IMR-90 (cell line): ENCODE data around the gene SLC2A2. TPM values are rescaled to one million over a fixed set of nuclear protein-coding genes. Genes with fewer than 3 reads are reported as not detected.

Source experiments
- ATAC-seq: fragments of 200-7000 bp; cut with Tn5 transposase; 2 replicates; pipeline ENCODE4 v1.9.1; 2020; ENCODE audit warnings: low read depth, mild to moderate bottlenecking, moderate library complexity
- BruUV-seq: library from RNA; stranded (reverse); fragments of 400-500 nt; replicated peaks from 2 replicates; lab custom pipeline; 2021; lab: Mats Ljungman, UMichigan
- CTCF ChIA-PET: fragments of 300-600 bp; formaldehyde crosslinking; extraction: SDS; loops from one replicate; lab custom pipeline; 2021; ENCODE audit warnings: antibody characterized with exemption; lab: Yijun Ruan, JAX
- POLR2A ChIA-PET: fragments of 300-600 bp; sonication (Branson Sonifier 250); formaldehyde crosslinking; loops from one replicate; lab custom pipeline; 2022; ENCODE audit warnings: antibody characterized with exemption; ENCODE audit not compliant: unreplicated experiment; lab: Charles Lee
- DNase-seq: peaks from one replicate; pipeline ENCODE4 v3.0.0; 2013
- H2AFZ ChIP-seq: replicated peaks from 2 replicates; pipeline ENCODE3; 2013; ENCODE audit warnings: low read length, mild to moderate bottlenecking; ENCODE audit not compliant: poor library complexity
- H2AK5ac ChIP-seq: 2 replicates; pipeline ENCODE4 v1.6.1; 2013; ENCODE audit warnings: low read depth, low read length, inconsistent platforms
- H2AK9ac ChIP-seq: replicated peaks from 2 replicates; pipeline ENCODE3; 2013; ENCODE audit warnings: mild to moderate bottlenecking, low read depth, low read length, moderate library complexity; ENCODE audit not compliant: poor library complexity
- H2BK120ac ChIP-seq: 2 replicates; pipeline ENCODE4 v1.6.1; 2013; ENCODE audit warnings: low read depth, low read length, inconsistent platforms
- H2BK15ac ChIP-seq: 3 replicates; pipeline ENCODE4 v1.6.1; 2013; ENCODE audit warnings: low read depth, low read length, inconsistent platforms
- H2BK20ac ChIP-seq: 2 replicates; pipeline ENCODE4 v1.6.1; 2013; ENCODE audit warnings: low read depth, mild to moderate bottlenecking, inconsistent platforms, low read length, moderate library complexity
- H2BK5ac ChIP-seq: 2 replicates; pipeline ENCODE4 v1.6.1; 2013; ENCODE audit warnings: mild to moderate bottlenecking, low read depth, low read length, inconsistent platforms; ENCODE audit not compliant: poor library complexity, severe bottlenecking
- H3K14ac ChIP-seq: replicated peaks from 2 replicates; pipeline ENCODE4 v1.6.1; 2013; ENCODE audit warnings: low read depth, low read length, inconsistent platforms
- H3K18ac ChIP-seq: 2 replicates; pipeline ENCODE4 v1.6.1; 2013; ENCODE audit warnings: low read depth, low read length, control low read depth
- H3K23ac ChIP-seq: 2 replicates; pipeline ENCODE4 v1.6.1; 2013; ENCODE audit warnings: low read depth, low read length, inconsistent platforms
- H3K27ac ChIP-seq: 2 replicates; pipeline ENCODE4 v1.5.1; 2013; ENCODE audit warnings: mild to moderate bottlenecking, control low read depth, low read length; ENCODE audit not compliant: insufficient read depth
- H3K27me3 ChIP-seq: 2 replicates; pipeline ENCODE4 v1.6.1; 2013; ENCODE audit warnings: low read length; ENCODE audit not compliant: control insufficient read depth, insufficient read depth
- H3K36me3 ChIP-seq: 2 replicates; pipeline ENCODE4 v1.6.1; 2013; ENCODE audit warnings: low read length, mixed read lengths; ENCODE audit not compliant: control insufficient read depth, insufficient read depth
- H3K4ac ChIP-seq: 2 replicates; pipeline ENCODE4 v1.6.1; 2013; ENCODE audit warnings: low read depth, low read length, inconsistent platforms
- H3K4me1 ChIP-seq: 2 replicates; pipeline ENCODE4 v1.6.1; 2013; ENCODE audit warnings: low read length, mixed read lengths; ENCODE audit not compliant: control insufficient read depth, insufficient read depth
- H3K4me2 ChIP-seq: 2 replicates; pipeline ENCODE4 v1.6.1; 2013; ENCODE audit warnings: low read depth, mild to moderate bottlenecking, control low read depth, low read length, moderate library complexity
- H3K4me3 ChIP-seq: 2 replicates; pipeline ENCODE4 v1.5.1; 2013; ENCODE audit warnings: low read depth, mild to moderate bottlenecking, control low read depth, low read length, moderate library complexity; ENCODE audit not compliant: insufficient read depth
- H3K56ac ChIP-seq: 2 replicates; pipeline ENCODE4 v1.6.1; 2013; ENCODE audit warnings: low read length, inconsistent platforms; ENCODE audit not compliant: insufficient read depth; ENCODE audit errors: extremely low read depth
- H3K79me1 ChIP-seq, 2 experiments: 2 replicates each; pipeline ENCODE4 v1.6.1; 2013; ENCODE audit warnings: low read length in 2 of 2, inconsistent platforms in 1 of 2, low read depth in 1 of 2
- H3K9ac ChIP-seq: 2 replicates; pipeline ENCODE4 v1.6.1; 2013; ENCODE audit warnings: low read depth, low read length, control low read depth
- H3K9me1 ChIP-seq: 2 replicates; pipeline ENCODE4 v1.6.1; 2013; ENCODE audit warnings: low read length, inconsistent platforms; ENCODE audit not compliant: insufficient read depth
- H3K9me3 ChIP-seq: 2 replicates; pipeline ENCODE4 v1.6.1; 2013; ENCODE audit warnings: low read length; ENCODE audit not compliant: control insufficient read depth, insufficient read depth
- H4K20me1 ChIP-seq: 2 replicates; pipeline ENCODE4 v1.6.1; 2013; ENCODE audit warnings: low read length, inconsistent platforms; ENCODE audit not compliant: insufficient read depth
- H4K5ac ChIP-seq: 2 replicates; pipeline ENCODE4 v1.6.1; 2013; ENCODE audit warnings: mild to moderate bottlenecking, low read depth, low read length, control low read depth
- H4K8ac ChIP-seq, 2 experiments: 2 replicates each; pipeline ENCODE4 v1.6.1; 2013; ENCODE audit warnings: low read depth in 2 of 2, low read length in 2 of 2, control low read depth in 1 of 2, inconsistent platforms in 1 of 2
- H4K91ac ChIP-seq: 2 replicates; pipeline ENCODE4 v1.6.1; 2013; ENCODE audit warnings: low read depth, low read length, inconsistent platforms; ENCODE audit not compliant: insufficient read depth
- BHLHE40 ChIP-seq: fragments of 150-350 bp; IDR thresholded peaks from 2 replicates; pipeline ENCODE4 v1.6.1; 2016; ENCODE audit warnings: mild to moderate bottlenecking, low read depth, low read length
- CEBPB ChIP-seq: IDR thresholded peaks from 2 replicates; pipeline ENCODE4 v1.6.1; 2012; ENCODE audit warnings: low read depth, low read length, improper control_type of control experiment
- CHD1 ChIP-seq: IDR thresholded peaks from 2 replicates; pipeline ENCODE4 v1.6.1; 2012; ENCODE audit warnings: low read depth, low read length, improper control_type of control experiment
- CTCF ChIP-seq: conservative IDR thresholded peaks from 2 replicates; pipeline ENCODE4 v1.5.1; 2012; ENCODE audit warnings: mild to moderate bottlenecking, low read depth, low read length, improper control_type of control experiment
- ELK1 ChIP-seq: fragments of 150-350 bp; IDR thresholded peaks from 2 replicates; pipeline ENCODE4 v1.6.1; 2016; ENCODE audit warnings: low read depth, mild to moderate bottlenecking, low read length, moderate library complexity, borderline replicate concordance
- FOS ChIP-seq: fragments of 150-350 bp; IDR thresholded peaks from 2 replicates; pipeline ENCODE4 v1.6.1; 2016; ENCODE audit warnings: low read depth, low read length
- MAFK ChIP-seq: IDR thresholded peaks from 2 replicates; pipeline ENCODE4 v1.6.1; 2012; ENCODE audit warnings: low read depth, low read length, improper control_type of control experiment
- MAZ ChIP-seq: IDR thresholded peaks from 2 replicates; pipeline ENCODE4 v1.6.1; 2012; ENCODE audit warnings: low read depth, mild to moderate bottlenecking, low read length, improper control_type of control experiment, moderate library complexity, borderline replicate concordance
- MXI1 ChIP-seq: IDR thresholded peaks from 2 replicates; pipeline ENCODE4 v1.6.1; 2012; ENCODE audit warnings: low read depth, mild to moderate bottlenecking, low read length, moderate library complexity, borderline replicate concordance
- NFE2L2 ChIP-seq: fragments of 150-350 bp; IDR thresholded peaks from 2 replicates; pipeline ENCODE4 v1.6.1; 2016; ENCODE audit warnings: low read depth, mild to moderate bottlenecking, low read length
- POLR2A ChIP-seq: IDR thresholded peaks from 2 replicates; pipeline ENCODE4 v1.6.1; 2012; ENCODE audit warnings: mild to moderate bottlenecking, low read depth, low read length
- RAD21 ChIP-seq: IDR thresholded peaks from 2 replicates; pipeline ENCODE4 v1.6.1; 2012; ENCODE audit warnings: low read length, improper control_type of control experiment
- RCOR1 ChIP-seq: IDR thresholded peaks from 2 replicates; pipeline ENCODE4 v1.6.1; 2012; ENCODE audit warnings: mild to moderate bottlenecking, low read length, improper control_type of control experiment; ENCODE audit not compliant: insufficient replicate concordance
- RFX5 ChIP-seq: IDR thresholded peaks from 2 replicates; pipeline ENCODE4 v1.8.0; 2012; ENCODE audit warnings: low read depth, mild to moderate bottlenecking, low read length, moderate library complexity
- SMC3 ChIP-seq: fragments of 150-350 bp; IDR thresholded peaks from 2 replicates; pipeline ENCODE4 v1.6.1; 2016; ENCODE audit warnings: low read depth, mild to moderate bottlenecking, antibody characterized with exemption, low read length, moderate library complexity
- USF2 ChIP-seq: fragments of 150-350 bp; IDR thresholded peaks from 2 replicates; pipeline ENCODE4 v1.6.1; 2017; ENCODE audit warnings: mild to moderate bottlenecking, antibody characterized with exemption, low read length, low read depth
- dilution Hi-C: fragments of 300-500 bp; cut with HindIII; formaldehyde crosslinking; loops from one replicate; pipeline ENCODE4 v1.14.3; 2018; ENCODE audit warnings: low sequenced_read_pairs; ENCODE audit not compliant: unreplicated experiment
- in situ Hi-C: fragments of 300-500 bp; cut with MboI; formaldehyde crosslinking; loops from 3 replicates; pipeline ENCODE4 v1.14.3; 2019; ENCODE audit warnings: low sequenced_read_pairs, inconsistent platforms, mixed read lengths
- intact Hi-C: fragments of 100-400 bp; cut with micrococcal nuclease; formaldehyde crosslinking; loops from 2 replicates; pipeline ENCODE4 v1.10.0; 2022
- polyA plus RNA-seq, 3 experiments: library from polyadenylated mRNA; depleted of rRNA; stranded (reverse); fragments of >200 nt; gene quantifications; 2 replicates each; pipeline ENCODE4 v1.2.3, GENCODE V29; 2012; ENCODE audit warnings: low replicate concordance in 1 of 3
- total RNA-seq: library from RNA; depleted of rRNA; stranded (reverse); fragments of >200 nt; gene quantifications from 2 replicates; pipeline ENCODE4 v1.2.3, GENCODE V29; 2012

The SLC2A2 gene
- total and polyA plus RNA-seq, 2 of the 4 experiments (the other 2 are of a cell fraction) = not detected

GRCh38 chr3:170980399-170980798 is 46.1 kb downstream of the SLC2A2 start:
- Histone ChIP-seq H3K27me3 (peaks cover 2% of the 10 kb centered on the region), H2AK9ac (no peak overlapping the region), H3K18ac (no peak overlapping the region), H2AFZ (no peak overlapping the region), H3K9ac (no peak overlapping the region), H2BK5ac (no peak overlapping the region), H3K9me3 (no peaks in the 10 kb centered on the region; the same call in 1 of the 2 replicates), H4K20me1 (no peaks in the 10 kb centered on the region), H3K14ac (no peak overlapping the region), H3K56ac (no peak overlapping the region), H3K4me3 (no peak overlapping the region), H2AK5ac (no peak overlapping the region), H3K4me1 (no peaks in the 10 kb centered on the region), H2BK20ac (no peak overlapping the region), H4K5ac (no peak overlapping the region), H3K79me1 (no peaks in the 10 kb centered on the region), H3K4me2 (no peak overlapping the region), H4K8ac (no peak overlapping the region), H3K23ac (no peak overlapping the region), H3K9me1 (no peaks in the 10 kb centered on the region), H3K27ac (no peak overlapping the region), H3K36me3 (no peaks in the 10 kb centered on the region), H3K4ac (no peak overlapping the region), H4K91ac (no peak overlapping the region), H2BK120ac (no peak overlapping the region), H2BK15ac (no peak overlapping the region)
- ChIA-PET POLR2A (no interaction called here), CTCF (interaction anchor here (0.6 to 1.6 kb wide), 2 partner anchors 15 to 496 kb away, joined by 3 to 6 read pairs; no protein-coding TSS in a partner anchor)
- no TSS peak for BruUV-seq
- no peak for ATAC-seq
- in situ Hi-C loops = no loop called here
- no peak for DNase-seq
- intact Hi-C loops = no loop called here
- dilution Hi-C loops = no loop called here
- TF ChIP-seq FOS (no peak), MXI1 (no peak), RCOR1 (no peak), ELK1 (no peak), RFX5 (no peak), USF2 (no peak), POLR2A (no peak), BHLHE40 (no peak), CEBPB (no peak), CTCF (no peak), SMC3 (no peak), MAZ (no peak), MAFK (no peak), CHD1 (no peak), RAD21 (no peak), NFE2L2 (no peak)
